Lung (tissue), 12 donors: ENCODE measurements around the gene INCENP. TPM values are rescaled to one million over a fixed set of nuclear protein-coding genes. Genes with fewer than 3 reads are reported as not detected.

Source experiments
- ATAC-seq: fragments of 200-7000 bp; cut with Tn5 transposase; one replicate; pipeline ENCODE4 v1.9.1; 2020; ENCODE audit warnings: moderate number of reproducible peaks; ENCODE audit not compliant: insufficient read depth, low FRiP score
- DNase-seq, 3 donors: peaks; one replicate each; pipeline ENCODE4 v3.0.0-alpha.2; 2013 to 2017
- H3K27ac ChIP-seq, 2 donors: one replicate each; pipeline ENCODE4 v1.5.1; 2013; ENCODE audit warnings: mild to moderate bottlenecking in 2 of 2, moderate library complexity in 2 of 2, control low read depth in 1 of 2, inconsistent platforms in 1 of 2, low read depth in 1 of 2, low read length in 1 of 2
- H3K27me3 ChIP-seq, 3 donors: one replicate each; pipeline ENCODE4 v1.5.1; 2013; ENCODE audit warnings: low read length in 2 of 3; ENCODE audit not compliant: control insufficient read depth in 3 of 3, insufficient read depth in 3 of 3
- H3K36me3 ChIP-seq, 4 donors: one replicate each; pipeline ENCODE4 v1.5.1; 2013; ENCODE audit warnings: low read length in 4 of 4, mild to moderate bottlenecking in 1 of 4, moderate library complexity in 1 of 4; ENCODE audit not compliant: control insufficient read depth in 4 of 4, insufficient read depth in 4 of 4
- H3K4me1 ChIP-seq, 5 donors: one replicate each; pipeline ENCODE4 v1.5.1; 2013; ENCODE audit warnings: low read length in 5 of 5, mild to moderate bottlenecking in 2 of 5, moderate library complexity in 1 of 5; ENCODE audit not compliant: control insufficient read depth in 5 of 5, insufficient read depth in 5 of 5
- H3K4me3 ChIP-seq: one replicate; pipeline ENCODE4 v1.5.1; 2013; ENCODE audit warnings: mild to moderate bottlenecking, control low read depth, moderate library complexity
- H3K9ac ChIP-seq, 2 donors: one replicate each; pipeline ENCODE4 v1.5.1; 2013; ENCODE audit warnings: low read length in 2 of 2, control low read depth in 1 of 2; ENCODE audit not compliant: insufficient read depth in 1 of 2
- H3K9me3 ChIP-seq, 4 donors: one replicate each; pipeline ENCODE4 v1.5.1; 2013; ENCODE audit warnings: low read length in 3 of 4, mild to moderate bottlenecking in 1 of 4, moderate library complexity in 1 of 4; ENCODE audit not compliant: control insufficient read depth in 4 of 4, insufficient read depth in 3 of 4
- WGBS, 2 donors: extraction: QIAGEN DNeasy Blood & Tissue Kit; methylation state at CpG; one replicate each; pipeline ENCODE4 v1.1.7; 2013; 5-methylcytosine and 5-hydroxymethylcytosine counted together
- polyA plus RNA-seq, 2 donors: library from polyadenylated mRNA; stranded (reverse); fragments of 200-250 nt; gene quantifications; one replicate each; pipeline ENCODE4 v1.2.1, GENCODE V29; 2013
- total RNA-seq, 2 donors: library from RNA; depleted of rRNA in 1 of 2; stranded (reverse); fragments of >200 nt in 1 of 2; gene quantifications; one replicate each; pipeline ENCODE4 v1.2.1, GENCODE V29; 2014 to 2021
- TF ChIP-seq, protein P1 (sequence below): IDR thresholded peaks from 2 replicates; pipeline ENCODE4 v1.5.1; 2012; ENCODE audit warnings: mild to moderate bottlenecking; ENCODE audit errors: control extremely low read depth, extremely low read depth
- donor health status: control.
- donor health status: control.
- donor health status: Bipolar disorder and iron deficiency.
- donor health status: healthy.
- donor health status: DM: yes; HTN: yes; CAD: no.

INCENP gene
- total and polyA plus RNA-seq, 4 donors, result 3.8 to 14.1 (median 10.0) TPM

DNA sequence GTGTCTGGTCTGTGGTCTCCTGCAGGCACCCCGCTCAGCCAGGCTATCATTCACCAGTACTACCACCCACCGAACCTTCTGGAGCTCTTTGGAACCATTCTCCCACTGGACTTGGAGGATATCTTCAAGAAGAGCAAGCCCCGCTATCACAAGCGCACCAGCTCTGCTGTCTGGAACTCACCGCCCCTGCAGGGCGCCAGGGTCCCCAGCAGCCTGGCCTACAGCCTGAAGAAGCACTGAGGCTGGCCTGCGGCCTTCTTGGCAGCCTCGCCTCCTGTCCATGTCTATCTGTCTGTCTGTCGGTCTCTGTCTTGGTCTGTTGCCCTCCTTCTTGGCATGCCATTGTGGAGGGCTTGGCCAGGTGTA, 27.9 kb downstream of the INCENP start:
- ATAC-seq (no peak), DNase-seq (no peak)
- H3K27me3 ChIP-seq, result no peaks in the 10 kb centered on the region
- no peak overlapping the region for H3K9ac ChIP-seq
- 97% methylated on average over 9 of the region's 9 CpGs for WGBS, 2 donors
- H3K4me1 ChIP-seq, result no peaks in the 10 kb centered on the region
- H3K4me3 ChIP-seq, result no peak overlapping the region
- peaks cover 0 to 4% (median 0%) of the 10 kb centered on the region in 4 donors for H3K9me3 ChIP-seq
- H3K36me3 ChIP-seq, result peaks cover 0 to 46% (median 32%) of the 10 kb centered on the region in 4 donors
- TF ChIP-seq, protein P1, sequence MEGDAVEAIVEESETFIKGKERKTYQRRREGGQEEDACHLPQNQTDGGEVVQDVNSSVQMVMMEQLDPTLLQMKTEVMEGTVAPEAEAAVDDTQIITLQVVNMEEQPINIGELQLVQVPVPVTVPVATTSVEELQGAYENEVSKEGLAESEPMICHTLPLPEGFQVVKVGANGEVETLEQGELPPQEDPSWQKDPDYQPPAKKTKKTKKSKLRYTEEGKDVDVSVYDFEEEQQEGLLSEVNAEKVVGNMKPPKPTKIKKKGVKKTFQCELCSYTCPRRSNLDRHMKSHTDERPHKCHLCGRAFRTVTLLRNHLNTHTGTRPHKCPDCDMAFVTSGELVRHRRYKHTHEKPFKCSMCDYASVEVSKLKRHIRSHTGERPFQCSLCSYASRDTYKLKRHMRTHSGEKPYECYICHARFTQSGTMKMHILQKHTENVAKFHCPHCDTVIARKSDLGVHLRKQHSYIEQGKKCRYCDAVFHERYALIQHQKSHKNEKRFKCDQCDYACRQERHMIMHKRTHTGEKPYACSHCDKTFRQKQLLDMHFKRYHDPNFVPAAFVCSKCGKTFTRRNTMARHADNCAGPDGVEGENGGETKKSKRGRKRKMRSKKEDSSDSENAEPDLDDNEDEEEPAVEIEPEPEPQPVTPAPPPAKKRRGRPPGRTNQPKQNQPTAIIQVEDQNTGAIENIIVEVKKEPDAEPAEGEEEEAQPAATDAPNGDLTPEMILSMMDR, result no peak
- no peak overlapping the region for H3K27ac ChIP-seq

DNA sequence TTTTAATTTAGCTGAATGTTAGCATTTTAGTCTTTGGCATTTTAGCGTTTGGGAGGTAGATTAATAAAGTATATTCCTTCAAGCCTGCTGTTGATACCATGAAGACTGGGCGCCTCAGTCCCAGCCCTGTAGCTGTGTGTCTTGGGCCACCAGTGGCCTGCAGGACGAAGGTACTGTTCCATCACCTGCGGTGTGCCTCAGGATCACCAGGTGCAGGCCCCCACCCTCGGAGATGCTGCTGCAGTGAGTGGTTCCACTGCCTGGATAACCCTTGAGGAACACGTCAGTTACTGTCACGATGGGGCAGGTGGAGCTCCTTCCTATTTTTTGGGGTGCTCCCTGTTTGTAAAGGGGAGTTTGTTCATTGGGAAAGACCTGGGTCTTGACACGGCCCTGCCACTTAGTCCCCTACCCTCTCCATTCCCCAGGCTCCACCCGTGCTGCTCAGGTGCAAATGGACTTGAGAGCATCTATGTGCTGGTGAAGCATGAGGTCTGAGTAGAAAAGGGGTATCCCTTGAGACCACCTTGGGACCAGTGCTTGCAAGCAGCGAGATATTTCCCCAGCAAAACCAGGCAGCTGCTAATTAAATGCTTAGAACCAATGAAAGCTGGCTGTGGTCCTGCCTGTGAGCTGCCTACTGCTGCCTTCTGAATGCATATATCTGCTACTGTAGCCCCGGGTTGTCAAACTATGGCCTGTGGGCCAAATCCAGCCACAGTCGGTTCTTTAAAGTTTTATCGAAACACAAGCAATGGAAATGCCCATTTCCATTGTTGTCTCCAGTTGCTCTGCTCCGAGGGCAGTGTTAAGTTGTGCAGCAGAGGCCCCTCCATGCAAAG, 28.7 kb downstream of the INCENP start:
- Histone ChIP-seq H3K9me3 (peaks cover 0 to 4% (median 0%) of the 10 kb centered on the region in 4 donors), H3K4me1 (peaks cover 0 to 2% (median 0%) of the 10 kb centered on the region in 5 donors), H3K9ac (no peak overlapping the region), H3K4me3 (no peak overlapping the region), H3K27ac (no peak overlapping the region), H3K36me3 (peaks cover 0 to 41% (median 27%) of the 10 kb centered on the region in 4 donors), H3K27me3 (no peaks in the 10 kb centered on the region)
- WGBS, 2 donors, result 90 to 95% methylated on average over 14 of the region's 14 CpGs
- TF ChIP-seq, protein P1, result no peak
- DNase-seq (no peak), ATAC-seq (no peak)

DNA sequence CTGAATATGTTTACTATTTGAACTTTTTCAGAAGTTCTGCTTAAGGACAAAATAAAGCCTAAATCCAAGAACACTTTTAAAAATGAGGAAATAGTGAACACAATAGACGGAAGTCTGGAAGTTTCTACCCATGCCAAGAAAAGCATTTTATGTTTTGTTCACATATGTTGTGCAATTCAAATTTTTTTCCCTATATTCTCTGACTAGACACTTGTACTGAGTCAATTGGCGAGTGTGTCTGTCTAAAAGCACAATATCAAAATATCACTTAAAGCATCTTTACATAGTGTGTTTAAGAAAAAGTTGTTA, 29.2 kb downstream of the INCENP start:
- Histone ChIP-seq H3K27ac (no peak overlapping the region), H3K4me3 (no peak overlapping the region), H3K36me3 (peaks cover 0 to 38% (median 25%) of the 10 kb centered on the region in 4 donors), H3K9me3 (peaks cover 0 to 4% (median 0%) of the 10 kb centered on the region in 4 donors), H3K4me1 (peaks cover 0 to 2% (median 0%) of the 10 kb centered on the region in 5 donors), H3K9ac (no peak overlapping the region), H3K27me3 (no peaks in the 10 kb centered on the region)
- DNase-seq, result peak in 1 of 3 donors; percentile 4
- ATAC-seq, result no peak
- 72 to 76% methylated on average over 2 of the region's 2 CpGs for WGBS, 2 donors
- TF ChIP-seq, protein P1, result no peak
